Suprapubic skin (tissue), 4 donors: ENCODE measurements around the gene TENM3. TPM values are rescaled to one million over a fixed set of nuclear protein-coding genes. Genes with fewer than 3 reads are reported as not detected.

Source experiments
- DNase-seq, 2 donors: peaks; one replicate each; pipeline ENCODE4 v3.0.0-alpha.2; 2019; ENCODE audit warnings: low spot score in 2 of 2
- H3K27ac ChIP-seq: fragments of 200-600 bp; sonication (generic); one replicate; pipeline ENCODE4 v1.5.1; 2019
- H3K27me3 ChIP-seq: fragments of 200-600 bp; sonication (generic); one replicate; pipeline ENCODE4 v1.5.1; 2019
- H3K36me3 ChIP-seq: fragments of 200-600 bp; sonication (generic); one replicate; pipeline ENCODE4 v1.5.1; 2019
- H3K4me1 ChIP-seq: fragments of 200-600 bp; sonication (generic); one replicate; pipeline ENCODE4 v1.5.1; 2019
- H3K4me3 ChIP-seq: fragments of 200-600 bp; sonication (generic); one replicate; pipeline ENCODE4 v1.5.1; 2019; ENCODE audit warnings: mild to moderate bottlenecking
- H3K9me3 ChIP-seq: fragments of 200-600 bp; sonication (generic); one replicate; pipeline ENCODE4 v1.5.1; 2019
- CTCF ChIP-seq, 2 donors: fragments of 200-600 bp in 1 of 2; fragments of 450-650 bp in 1 of 2; sonication (generic) in 1 of 2; IDR thresholded peaks; one replicate each; pipeline ENCODE4 v1.5.1; 2016 to 2019; ENCODE audit warnings: antibody characterized with exemption in 2 of 2, mild to moderate bottlenecking in 1 of 2, moderate library complexity in 1 of 2
- EP300 ChIP-seq: sonication (generic); formaldehyde crosslinking; IDR thresholded peaks from one replicate; pipeline ENCODE4 v1.6.1; 2017; ENCODE audit warnings: antibody characterized with exemption
- POLR2A ChIP-seq, 2 donors: fragments of 450-650 bp; IDR thresholded peaks; one replicate each; pipeline ENCODE4 v1.6.1; 2017; ENCODE audit warnings: antibody characterized with exemption in 2 of 2, mild to moderate bottlenecking in 2 of 2, moderate library complexity in 2 of 2
- POLR2AphosphoS5 ChIP-seq, 3 donors: sonication (generic); formaldehyde crosslinking; IDR thresholded peaks; one replicate each; pipeline ENCODE4 v1.6.1; 2017; ENCODE audit warnings: antibody characterized with exemption in 3 of 3
- WGBS: methylation state at CpG from one replicate; pipeline ENCODE4 v1.1.5; 2018; 5-methylcytosine and 5-hydroxymethylcytosine counted together
- total RNA-seq, 4 donors: library from RNA; depleted of rRNA; stranded (reverse); fragments of >200 nt; gene quantifications; one replicate each; pipeline ENCODE4 v1.1.0, GENCODE V29; 2016

The TENM3 gene
- total RNA-seq, 4 donors from 2014 or later, result 0.81 to 2.9 (median 1.8) TPM

GRCh38 chr4:182552948-182553347, 309.7 kb downstream of the TENM3 start:
- H3K4me3 ChIP-seq, result no peak overlapping the region
- TF ChIP-seq POLR2A (IDR thresholded peaks at IDR 0.05) (no peak), POLR2AphosphoS5 (IDR thresholded peaks at IDR 0.05) (no peak), EP300 (no peak), CTCF (IDR thresholded peaks at IDR 0.05) (no peak)
- no peaks in the 10 kb centered on the region for H3K4me1 ChIP-seq
- no peaks in the 10 kb centered on the region for H3K36me3 ChIP-seq
- no peaks in the 10 kb centered on the region for H3K27me3 ChIP-seq
- DNase-seq, result no peak
- H3K27ac ChIP-seq, result no peak overlapping the region
- no peaks in the 10 kb centered on the region for H3K9me3 ChIP-seq
- WGBS, result 67% methylated on average over 9 of the region's 9 CpGs

GRCh38 chr4:182553653-182554052, 310.5 kb downstream of the TENM3 start:
- 28% methylated on average over 6 of the region's 6 CpGs for WGBS
- Histone ChIP-seq H3K36me3 (no peaks in the 10 kb centered on the region), H3K9me3 (no peaks in the 10 kb centered on the region), H3K4me3 (no peak overlapping the region), H3K4me1 (no peaks in the 10 kb centered on the region), H3K27ac (no peak overlapping the region), H3K27me3 (no peaks in the 10 kb centered on the region)
- TF ChIP-seq POLR2A (IDR thresholded peaks at IDR 0.05) (no peak), EP300 (no peak), POLR2AphosphoS5 (IDR thresholded peaks at IDR 0.05) (no peak), CTCF (IDR thresholded peaks at IDR 0.05) (no peak)
- DNase-seq, result no peak

- no peaks in the 10 kb centered on the region for H3K27me3 ChIP-seq
- TF ChIP-seq POLR2AphosphoS5 (IDR thresholded peaks at IDR 0.05) (no peak), CTCF (IDR thresholded peaks at IDR 0.05) (no peak), EP300 (no peak), POLR2A (IDR thresholded peaks at IDR 0.05) (no peak)
- WGBS, result 61% methylated on average over 7 of the region's 7 CpGs
- no peak overlapping the region for H3K4me3 ChIP-seq
- no peak overlapping the region for H3K27ac ChIP-seq
- no peaks in the 10 kb centered on the region for H3K4me1 ChIP-seq
- DNase-seq, result no peak
- H3K9me3 ChIP-seq, result no peaks in the 10 kb centered on the region
- no peaks in the 10 kb centered on the region for H3K36me3 ChIP-seq
Observed at GRCh38 chr4:182554736-182555135, 311.5 kb downstream of the TENM3 start.

- TF ChIP-seq POLR2AphosphoS5 (IDR thresholded peaks at IDR 0.05) (no peak), CTCF (IDR thresholded peaks at IDR 0.05) (no peak), POLR2A (IDR thresholded peaks at IDR 0.05) (no peak), EP300 (no peak)
- 44% methylated on average over 1 of the region's 1 CpG for WGBS
- Histone ChIP-seq H3K36me3 (no peaks in the 10 kb centered on the region), H3K4me3 (no peak overlapping the region), H3K27me3 (no peaks in the 10 kb centered on the region), H3K27ac (no peak overlapping the region), H3K4me1 (no peaks in the 10 kb centered on the region), H3K9me3 (no peaks in the 10 kb centered on the region)
- no peak for DNase-seq
Observed at GRCh38 chr4:182555997-182556418, 312.8 kb downstream of the TENM3 start.

- no peak for DNase-seq
- whole genome bisulfite sequencing, result 72% methylated on average over 3 of the region's 3 CpGs
Observed at GRCh38 chr4:182556580-182556979, 313.4 kb downstream of the TENM3 start.

More at GRCh38 chr4:182556580-182556979, 313.4 kb downstream of the TENM3 start:
- no peak for TF ChIP-seq POLR2A (IDR thresholded peaks at IDR 0.05)
- no peak for TF ChIP-seq CTCF (IDR thresholded peaks at IDR 0.05)
- no peak for TF ChIP-seq POLR2AphosphoS5 (IDR thresholded peaks at IDR 0.05)
- no peak for TF ChIP-seq EP300
- Histone ChIP-seq H3K27me3 (no peaks in the 10 kb centered on the region), H3K9me3 (no peaks in the 10 kb centered on the region), H3K4me3 (no peak overlapping the region), H3K27ac (no peak overlapping the region), H3K4me1 (no peaks in the 10 kb centered on the region), H3K36me3 (no peaks in the 10 kb centered on the region)
